ENCODE results near the gene FGD5. TPM values are rescaled to one million over a fixed set of nuclear protein-coding genes. Genes with fewer than 3 reads are reported as not detected.

Gene FGD5
- total and polyA plus RNA-seq, 12 donors = 8.9 to 23.4 (median 15.9) TPM

GRCh38 chr3:14837878-14838258 is 19.1 kb downstream of the FGD5 start:
- Histone ChIP-seq H3K27me3 (no peaks in the 10 kb centered on the region), H3K36me3 (peaks cover 0 to under 1% (median 0%) of the 10 kb centered on the region in 9 donors), H3K4me1 (peaks cover 27 to 94% (median 62%) of the 10 kb centered on the region in 9 donors), H3K27ac (peak overlapping the region in 9 of 10 donors; percentile 5 to 70 (median 53)), H3K9me3 (no peaks in the 10 kb centered on the region), H3K4me3 (no peak overlapping the region)
- DNase-seq (peak; percentile 46 to 57), ATAC-seq (peak; percentile 43 to 62 (median 52))
- intact Hi-C loops (cut with DNase I) = loop anchor here in 1 of 10 donors (5.0 kb wide), 1 partner anchor 64 kb away; no protein-coding TSS in a partner anchor
- TF ChIP-seq CTCF (IDR thresholded peaks at IDR 0.05) = no peak
- WGBS, 2 donors = 16 to 27% methylated on average over 5 of the region's 5 CpGs

GRCh38 chr3:14839236-14839635 is 20.5 kb downstream of the FGD5 start:
- Histone ChIP-seq H3K4me1 (peaks cover 27 to 90% (median 62%) of the 10 kb centered on the region in 9 donors), H3K27ac (peak overlapping the region in 6 of 10 donors; percentile 3 to 70 (median 22)), H3K4me3 (no peak overlapping the region), H3K9me3 (no peaks in the 10 kb centered on the region), H3K27me3 (peaks cover 0 to under 1% (median 0%) of the 10 kb centered on the region in 7 donors), H3K36me3 (peaks cover 0 to 7% (median 0%) of the 10 kb centered on the region in 9 donors)
- intact Hi-C loops (cut with DNase I) = loop anchor here in 1 of 10 donors (5.0 kb wide), 1 partner anchor 63 kb away; no protein-coding TSS in a partner anchor
- TF ChIP-seq CTCF (IDR thresholded peaks at IDR 0.05) = no peak
- WGBS, 2 donors = 56 to 59% methylated on average over 7 of the region's 7 CpGs
- ATAC-seq = no peak
- no peak for DNase-seq

GRCh38 chr3:14841836-14842235 is 23.1 kb downstream of the FGD5 start:
- ATAC-seq (peak in 3 of 8 donors; percentile 36 to 40 (median 36)), DNase-seq (no peak)
- Histone ChIP-seq H3K9me3 (no peaks in the 10 kb centered on the region), H3K36me3 (peaks cover 0 to 7% (median 0%) of the 10 kb centered on the region in 9 donors), H3K4me3 (no peak overlapping the region), H3K4me1 (peaks cover 20 to 88% (median 53%) of the 10 kb centered on the region in 9 donors), H3K27ac (peak overlapping the region in 2 of 10 donors; percentile 11 to 41), H3K27me3 (peaks cover 0 to 4% (median 0%) of the 10 kb centered on the region in 7 donors)
- no peak for TF ChIP-seq CTCF (IDR thresholded peaks at IDR 0.05)
- intact Hi-C loops (cut with DNase I) = loop anchor here in 1 of 10 donors (10.0 kb wide), 1 partner anchor 47 kb away; no protein-coding TSS in a partner anchor
- 51 to 54% methylated on average over 9 of the region's 9 CpGs for WGBS, 2 donors

- Histone ChIP-seq H3K4me3 (no peak overlapping the region), H3K27ac (peak overlapping the region in 3 of 10 donors; percentile 7 to 41 (median 11)), H3K4me1 (peaks cover 20 to 88% (median 53%) of the 10 kb centered on the region in 9 donors), H3K9me3 (no peaks in the 10 kb centered on the region), H3K36me3 (peaks cover 0 to 7% (median 0%) of the 10 kb centered on the region in 9 donors), H3K27me3 (peaks cover 0 to 4% (median 0%) of the 10 kb centered on the region in 7 donors)
- ATAC-seq (peak in 1 of 8 donors; percentile 10), DNase-seq (no peak)
- TF ChIP-seq CTCF (IDR thresholded peaks at IDR 0.05) = no peak
- 77 to 79% methylated on average over 3 of the region's 3 CpGs for WGBS, 2 donors
- intact Hi-C loops (cut with DNase I) = loop anchor here in 1 of 10 donors (10.0 kb wide), 1 partner anchor 47 kb away; no protein-coding TSS in a partner anchor
Observed at GRCh38 chr3:14842277-14842676, 23.5 kb downstream of the FGD5 start.
